HL-60 (cell line): ENCODE measurements around the gene HMGXB4.
"Not testable (repeated sequence)": the region's sequence is repeated elsewhere in the genome, so short reads cannot be mapped to it uniquely, and the experiment has no call there.

Source experiments
- DNase-seq, 2 experiments: peaks; one replicate each; pipeline ENCODE4 v3.0.0-alpha.2; 2010 to 2020; ENCODE audit warnings: low read depth in 1 of 2, low spot score in 1 of 2
- H3K27ac ChIP-seq: fragments of 250-450 bp; sonication (Bioruptor Pico); replicated peaks from 2 replicates; pipeline ENCODE4 v1.5.1; 2020; ENCODE audit warnings: mild to moderate bottlenecking, moderate library complexity
- H3K27me3 ChIP-seq: fragments of 250-450 bp; sonication (Bioruptor Pico); 2 replicates; pipeline ENCODE4 v1.5.1; 2021; ENCODE audit warnings: mild to moderate bottlenecking, moderate library complexity; ENCODE audit not compliant: insufficient read depth, poor library complexity, severe bottlenecking
- H3K4me3 ChIP-seq: replicated peaks from 2 replicates; pipeline ENCODE4 v1.5.1; 2011; ENCODE audit warnings: mild to moderate bottlenecking, control low read depth, low read length; ENCODE audit not compliant: insufficient read depth
- CTCF ChIP-seq: IDR thresholded peaks from one replicate; pipeline ENCODE4 v1.5.1; 2011; ENCODE audit warnings: low read length, control low read depth, inconsistent platforms; ENCODE audit not compliant: insufficient read depth
- GABPA ChIP-seq: IDR thresholded peaks from 2 replicates; pipeline ENCODE4 v1.6.1; 2012; ENCODE audit warnings: low read depth
- POLR2AphosphoS5 ChIP-seq: IDR thresholded peaks from 2 replicates; pipeline ENCODE4 v1.6.1; 2012; ENCODE audit warnings: low read depth
- REST ChIP-seq: IDR thresholded peaks from 2 replicates; pipeline ENCODE4 v1.6.1; 2012; ENCODE audit warnings: low read depth; ENCODE audit not compliant: insufficient replicate concordance
- SPI1 ChIP-seq: IDR thresholded peaks from 2 replicates; pipeline ENCODE4 v1.6.1; 2012; ENCODE audit warnings: low read depth, mild to moderate bottlenecking, borderline replicate concordance

Gene HMGXB4

DNA sequence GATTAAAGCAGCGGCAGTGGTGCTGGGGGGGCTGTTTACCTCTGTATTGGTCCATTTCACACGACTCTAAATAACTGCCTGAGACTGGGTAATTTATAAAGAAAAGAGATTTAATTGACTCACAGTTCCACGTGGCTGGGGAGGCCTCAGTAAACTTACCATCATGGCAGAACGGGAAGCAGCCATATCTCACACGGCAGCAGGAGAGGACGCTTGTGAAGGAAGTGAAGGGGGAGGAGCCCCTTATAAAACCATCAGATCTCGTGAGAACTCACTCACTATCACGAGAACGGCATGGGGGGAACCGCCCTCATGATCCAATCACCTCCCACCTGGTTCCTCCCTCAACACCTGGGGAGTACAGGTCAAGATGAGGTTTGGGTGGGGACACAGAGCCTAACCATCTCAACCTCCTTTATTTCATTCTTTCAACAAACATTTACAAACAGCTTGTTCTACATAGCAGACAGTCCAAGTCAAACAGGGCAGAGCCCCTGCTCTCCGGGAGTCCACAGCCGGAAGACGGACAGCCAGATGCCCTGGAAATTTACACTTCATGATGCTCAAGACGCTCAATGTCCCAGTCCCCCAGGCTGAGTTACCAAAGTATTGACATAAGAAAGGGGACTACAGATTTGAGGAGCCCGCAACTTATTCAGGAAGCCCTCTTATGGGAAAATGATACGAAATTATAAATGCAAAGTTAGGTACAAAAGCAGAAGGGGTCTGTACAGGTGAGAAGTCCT is 26.3 kb upstream of the HMGXB4 start:
- DNase-seq, result peak in 1 of 2 experiments; percentile 32
- no peak for TF ChIP-seq CTCF
- TF ChIP-seq POLR2AphosphoS5, result peak; percentile 32; the same call in 1 of the 2 replicates
- Histone ChIP-seq H3K4me3 (no peak overlapping the region), H3K27ac (no peak overlapping the region), H3K27me3 (no peaks in the 10 kb centered on the region)

DNA sequence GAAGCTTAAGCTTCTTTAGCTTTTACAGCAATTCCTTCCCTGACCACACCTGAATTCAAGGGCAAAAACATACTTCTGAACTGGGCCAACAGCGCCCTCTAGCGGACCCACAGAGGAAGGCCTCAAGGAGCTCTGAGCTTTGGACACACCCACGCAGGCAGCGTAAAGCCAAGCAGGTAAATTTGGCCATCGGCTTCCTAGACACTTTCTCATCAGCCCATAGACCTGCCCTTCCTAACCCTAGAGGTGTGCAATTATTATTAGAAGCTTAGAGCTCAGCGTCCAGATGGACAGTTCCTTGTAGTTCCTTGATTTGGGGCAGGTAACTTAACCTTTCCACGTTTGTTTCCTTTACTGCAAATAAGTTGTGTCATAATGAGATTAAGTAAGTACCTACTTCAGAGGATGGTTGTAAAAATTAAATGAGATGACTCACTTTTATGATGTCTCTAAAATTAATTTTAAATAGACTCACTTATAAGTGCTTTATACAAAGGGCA is 25.7 kb upstream of the HMGXB4 start:
- Histone ChIP-seq H3K4me3 (no peak overlapping the region), H3K27ac (no peak overlapping the region), H3K27me3 (no peaks in the 10 kb centered on the region)
- TF ChIP-seq GABPA (no peak), CTCF (peak; percentile 88)
- DNase-seq, result peak; percentile 43 to 74

DNA sequence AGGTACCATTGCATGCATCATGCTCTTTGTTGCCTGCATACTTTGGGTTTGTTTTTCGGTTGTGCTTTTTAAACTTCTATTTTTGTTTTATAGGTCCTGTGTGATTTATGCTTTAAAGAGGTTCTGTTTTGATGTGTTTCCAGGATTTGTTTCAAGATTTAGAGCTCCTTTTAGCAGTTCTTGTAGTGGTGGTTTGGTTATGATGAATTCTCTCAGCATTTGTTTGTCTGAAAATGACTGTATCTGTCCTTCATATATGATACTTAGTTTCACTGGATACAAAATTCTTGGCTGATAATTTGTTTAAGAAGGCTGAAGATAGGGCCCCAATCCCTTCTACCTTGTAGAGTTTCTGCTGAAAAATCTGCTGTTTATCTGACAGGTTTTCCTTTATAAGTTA is 18.5 kb upstream of the HMGXB4 start:
- not testable (repeated sequence) for H3K27ac ChIP-seq, DNase-seq, H3K27me3 ChIP-seq, H3K4me3 ChIP-seq

GRCh38 chr22:35244507-35244906 is 12.8 kb upstream of the HMGXB4 start:
- H3K4me3 ChIP-seq, DNase-seq, H3K27me3 ChIP-seq, H3K27ac ChIP-seq: not testable (repeated sequence)

- DNase-seq, result peak in 1 of 2 experiments; percentile 22
- no peak for TF ChIP-seq POLR2AphosphoS5
- TF ChIP-seq GABPA, result no peak
- TF ChIP-seq REST, result no peak
- no peak for TF ChIP-seq SPI1
- no peak for TF ChIP-seq CTCF
Measured at GRCh38 chr22:35250156-35250555, 7.1 kb upstream of the HMGXB4 start.

GRCh38 chr22:35253946-35254345 is 3.3 kb upstream of the HMGXB4 start:
- no peak for DNase-seq
- Histone ChIP-seq H3K27me3 (no peaks in the 10 kb centered on the region), H3K27ac (no peak overlapping the region), H3K4me3 (no peak overlapping the region)
- TF ChIP-seq POLR2AphosphoS5 (no peak), CTCF (no peak), REST (no peak), GABPA (no peak), SPI1 (no peak)

More at GRCh38 chr22:35250156-35250555, 7.1 kb upstream of the HMGXB4 start:
- Histone ChIP-seq H3K27ac (no peak overlapping the region), H3K4me3 (no peak overlapping the region), H3K27me3 (no peaks in the 10 kb centered on the region)
